ENCODE data around the gene NBEA.

Gene NBEA

GRCh38 chr13:35266412-35266811 lies 324.3 kb downstream of the NBEA start:
- H3K36me3 Mint-ChIP-seq: peaks cover 0 to 15% of the 10 kb centered on the region in 2 donors
- no peak overlapping the region for H3K27ac Mint-ChIP-seq
- no peaks in the 10 kb centered on the region for H3K4me1 Mint-ChIP-seq
- no peak for ATAC-seq (replicated peaks)
- no peak for DNase-seq
- H3K9me3 Mint-ChIP-seq: peaks cover 9 to 18% of the 10 kb centered on the region in 2 donors
- no peak overlapping the region for H3K4me3 Mint-ChIP-seq
- H3K27me3 Mint-ChIP-seq: no peaks in the 10 kb centered on the region

GRCh38 chr13:35278917-35279316 lies 336.8 kb downstream of the NBEA start:
- Mint-ChIP-seq H3K36me3 (no peaks in the 10 kb centered on the region), H3K4me1 (no peaks in the 10 kb centered on the region), H3K27me3 (no peaks in the 10 kb centered on the region), H3K4me3 (no peak overlapping the region), H3K27ac (no peak overlapping the region), H3K9me3 (peaks cover 0 to 4% of the 10 kb centered on the region in 2 donors)
- ATAC-seq (replicated peaks) (no peak), DNase-seq (no peak)

- H3K9me3 Mint-ChIP-seq: peaks cover 0 to 1% of the 10 kb centered on the region in 2 donors
- DNase-seq (no peak), ATAC-seq (replicated peaks) (no peak)
- H3K4me1 Mint-ChIP-seq: no peaks in the 10 kb centered on the region
- H3K27ac Mint-ChIP-seq: no peak overlapping the region
- H3K4me3 Mint-ChIP-seq: no peak overlapping the region
- H3K36me3 Mint-ChIP-seq: no peaks in the 10 kb centered on the region
- H3K27me3 Mint-ChIP-seq: no peaks in the 10 kb centered on the region
Measured at GRCh38 chr13:35279500-35279899, 337.4 kb downstream of the NBEA start.

- no peak for DNase-seq
- Mint-ChIP-seq H3K27ac (no peak overlapping the region), H3K4me1 (no peaks in the 10 kb centered on the region), H3K36me3 (no peaks in the 10 kb centered on the region), H3K9me3 (no peaks in the 10 kb centered on the region), H3K27me3 (no peaks in the 10 kb centered on the region), H3K4me3 (no peak overlapping the region)
- no peak for ATAC-seq (replicated peaks)
Measured at GRCh38 chr13:35283856-35284255, 341.8 kb downstream of the NBEA start.

- no peak for DNase-seq
- ATAC-seq (replicated peaks): no peak
- no peaks in the 10 kb centered on the region for H3K9me3 Mint-ChIP-seq
- H3K27me3 Mint-ChIP-seq: no peaks in the 10 kb centered on the region
- no peak overlapping the region for H3K4me3 Mint-ChIP-seq
- no peaks in the 10 kb centered on the region for H3K4me1 Mint-ChIP-seq
- no peak overlapping the region for H3K27ac Mint-ChIP-seq
- H3K36me3 Mint-ChIP-seq: no peaks in the 10 kb centered on the region
Measured at GRCh38 chr13:35285677-35286076, 343.6 kb downstream of the NBEA start.

GRCh38 chr13:35292329-35292728 lies 350.3 kb downstream of the NBEA start:
- Mint-ChIP-seq H3K9me3 (no peaks in the 10 kb centered on the region), H3K36me3 (no peaks in the 10 kb centered on the region), H3K4me3 (no peak overlapping the region), H3K27me3 (no peaks in the 10 kb centered on the region), H3K27ac (no peak overlapping the region), H3K4me1 (peaks cover 1 to 8% of the 10 kb centered on the region in 2 donors)
- ATAC-seq (replicated peaks): no peak
- DNase-seq: no peak

GRCh38 chr13:35293579-35294226 lies 351.6 kb downstream of the NBEA start:
- no peaks in the 10 kb centered on the region for H3K9me3 Mint-ChIP-seq
- H3K4me1 Mint-ChIP-seq: peaks cover 1 to 8% of the 10 kb centered on the region in 2 donors
- ATAC-seq (replicated peaks) (no peak), DNase-seq (no peak)
- H3K4me3 Mint-ChIP-seq: no peak overlapping the region
- no peak overlapping the region for H3K27ac Mint-ChIP-seq
- H3K36me3 Mint-ChIP-seq: no peaks in the 10 kb centered on the region
- no peaks in the 10 kb centered on the region for H3K27me3 Mint-ChIP-seq

- H3K27me3 Mint-ChIP-seq: no peaks in the 10 kb centered on the region
- H3K4me3 Mint-ChIP-seq: no peak overlapping the region
- no peaks in the 10 kb centered on the region for H3K4me1 Mint-ChIP-seq
- H3K36me3 Mint-ChIP-seq: peaks cover 0 to 5% of the 10 kb centered on the region in 2 donors
- ATAC-seq (replicated peaks): no peak
- H3K27ac Mint-ChIP-seq: no peak overlapping the region
- DNase-seq: no peak
- H3K9me3 Mint-ChIP-seq: no peaks in the 10 kb centered on the region
Measured at GRCh38 chr13:35309706-35310105, 367.6 kb downstream of the NBEA start.

- H3K27me3 Mint-ChIP-seq: no peaks in the 10 kb centered on the region
- H3K4me3 Mint-ChIP-seq: no peak overlapping the region
- H3K9me3 Mint-ChIP-seq: peaks cover 3 to 12% of the 10 kb centered on the region in 2 donors
- H3K27ac Mint-ChIP-seq: no peak overlapping the region
- H3K4me1 Mint-ChIP-seq: no peaks in the 10 kb centered on the region
- ATAC-seq (replicated peaks) (no peak), DNase-seq (no peak)
- H3K36me3 Mint-ChIP-seq: peaks cover 1 to 10% of the 10 kb centered on the region in 2 donors
Measured at GRCh38 chr13:35332134-35332533, 390.1 kb downstream of the NBEA start.

- H3K27ac Mint-ChIP-seq: no peak overlapping the region
Measured at GRCh38 chr13:35333157-35333556, 391.1 kb downstream of the NBEA start.

GRCh38 chr13:35342440-35342839 lies 400.4 kb downstream of the NBEA start:
- Mint-ChIP-seq H3K27me3 (no peaks in the 10 kb centered on the region), H3K4me3 (no peak overlapping the region), H3K27ac (no peak overlapping the region), H3K4me1 (peaks cover 4 to 8% of the 10 kb centered on the region in 2 donors), H3K36me3 (no peaks in the 10 kb centered on the region), H3K9me3 (peaks cover 0 to 3% of the 10 kb centered on the region in 2 donors)
- DNase-seq: no peak
- ATAC-seq (replicated peaks): no peak

More at GRCh38 chr13:35333157-35333556, 391.1 kb downstream of the NBEA start:
- peaks cover 0 to 5% of the 10 kb centered on the region in 2 donors for H3K4me1 Mint-ChIP-seq
- H3K4me3 Mint-ChIP-seq: no peak overlapping the region
- peaks cover 3 to 12% of the 10 kb centered on the region in 2 donors for H3K9me3 Mint-ChIP-seq
- ATAC-seq (replicated peaks) (no peak), DNase-seq (no peak)
- no peaks in the 10 kb centered on the region for H3K27me3 Mint-ChIP-seq
- peaks cover 1 to 10% of the 10 kb centered on the region in 2 donors for H3K36me3 Mint-ChIP-seq

GRCh38 chr13:35343417-35343816 lies 401.3 kb downstream of the NBEA start:
- Mint-ChIP-seq H3K27me3 (no peaks in the 10 kb centered on the region), H3K4me1 (peaks cover 9 to 10% of the 10 kb centered on the region in 2 donors), H3K9me3 (peaks cover 0 to 3% of the 10 kb centered on the region in 2 donors), H3K4me3 (no peak overlapping the region), H3K36me3 (no peaks in the 10 kb centered on the region), H3K27ac (no peak overlapping the region)
- DNase-seq (no peak), ATAC-seq (replicated peaks) (no peak)

- H3K27me3 Mint-ChIP-seq: no peaks in the 10 kb centered on the region
Measured at GRCh38 chr13:35345992-35346391, 403.9 kb downstream of the NBEA start.

GRCh38 chr13:35346494-35346893 lies 404.4 kb downstream of the NBEA start:
- Mint-ChIP-seq H3K4me3 (no peak overlapping the region), H3K27me3 (no peaks in the 10 kb centered on the region), H3K36me3 (no peaks in the 10 kb centered on the region), H3K27ac (no peak overlapping the region), H3K4me1 (peaks cover 10 to 11% of the 10 kb centered on the region in 2 donors), H3K9me3 (no peaks in the 10 kb centered on the region)
- DNase-seq: no peak
- ATAC-seq (replicated peaks): no peak

More at GRCh38 chr13:35345992-35346391, 403.9 kb downstream of the NBEA start:
- no peak overlapping the region for H3K4me3 Mint-ChIP-seq
- no peaks in the 10 kb centered on the region for H3K36me3 Mint-ChIP-seq
- no peak for DNase-seq
- peaks cover 10 to 11% of the 10 kb centered on the region in 2 donors for H3K4me1 Mint-ChIP-seq
- H3K27ac Mint-ChIP-seq: no peak overlapping the region
- ATAC-seq (replicated peaks): no peak
- no peaks in the 10 kb centered on the region for H3K9me3 Mint-ChIP-seq

GRCh38 chr13:35347679-35348205 lies 405.7 kb downstream of the NBEA start:
- H3K9me3 Mint-ChIP-seq: no peaks in the 10 kb centered on the region
- H3K36me3 Mint-ChIP-seq: no peaks in the 10 kb centered on the region
- H3K27ac Mint-ChIP-seq: no peak overlapping the region
- ATAC-seq (replicated peaks) (no peak), DNase-seq (no peak)
- H3K27me3 Mint-ChIP-seq: no peaks in the 10 kb centered on the region
- H3K4me1 Mint-ChIP-seq: peaks cover 10 to 11% of the 10 kb centered on the region in 2 donors
- no peak overlapping the region for H3K4me3 Mint-ChIP-seq
